ENCODE measurements around the gene ERCC6L2.

ERCC6L2 gene

GRCh38 chr9:95864852-95865580, 10.5 kb upstream of the ERCC6L2 start:
- no peak for DNase-seq

- no peak for DNase-seq
Measured at GRCh38 chr9:95870352-95870751, 5.1 kb upstream of the ERCC6L2 start.

DNA sequence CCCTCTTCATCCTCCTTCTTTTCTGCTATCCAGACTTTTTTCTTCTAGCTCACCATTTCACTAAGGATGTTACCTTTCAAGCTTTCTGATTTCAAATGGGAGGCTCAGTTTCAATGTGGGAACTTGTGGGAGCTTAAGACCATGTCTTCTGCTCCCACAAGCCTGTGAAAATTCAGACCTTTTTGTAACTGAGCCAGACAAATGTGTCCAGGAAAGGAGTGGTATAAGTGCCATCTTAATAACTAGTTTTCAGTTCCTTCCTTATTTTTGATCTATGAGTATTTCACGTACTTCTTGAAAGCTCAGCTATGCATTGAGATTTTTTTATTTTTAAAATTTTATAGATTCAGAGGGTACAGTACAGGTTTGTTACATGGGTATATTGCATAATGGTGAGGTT, 4.6 kb upstream of the ERCC6L2 start:
- no peak for DNase-seq

DNA sequence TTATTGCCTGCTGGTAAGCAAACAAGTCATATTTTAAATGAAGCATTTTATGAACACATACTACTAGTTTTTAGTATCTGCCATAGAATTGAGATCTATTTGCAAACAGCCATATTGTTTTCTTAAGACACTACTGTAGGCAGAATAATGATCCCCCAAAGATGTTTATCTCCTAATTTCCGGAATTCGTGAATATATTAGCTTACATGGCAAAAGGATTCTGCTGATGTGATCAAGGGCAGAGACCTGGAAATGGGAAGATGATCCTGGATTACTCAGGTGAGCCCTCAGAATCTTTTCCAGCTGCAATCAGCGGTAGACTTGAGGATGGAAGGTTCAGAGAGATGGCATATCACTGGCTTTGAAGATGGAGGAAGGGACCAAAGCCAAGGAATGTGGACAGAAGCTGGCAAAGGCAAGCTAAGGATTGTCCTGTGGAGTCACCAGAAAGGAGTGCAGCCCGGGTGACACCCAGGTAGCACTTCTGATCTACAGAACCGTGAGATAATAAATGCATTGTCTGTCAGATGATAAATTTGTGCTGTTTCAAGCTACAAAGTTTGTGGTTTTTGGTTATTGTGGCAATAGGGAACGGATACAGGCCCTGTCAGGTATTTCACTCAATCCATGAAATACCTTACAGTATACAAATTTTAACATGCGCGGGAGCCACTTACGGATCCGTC, 1.0 kb upstream of the ERCC6L2 start:
- DNase-seq, result no peak

GRCh38 chr9:95874989-95875304, 544 bp upstream of the ERCC6L2 start:
- DNase-seq, result peak; percentile 72

- no peak for DNase-seq
Measured at GRCh38 chr9:95876138-95876444, 600 bp downstream of the ERCC6L2 start.

GRCh38 chr9:95876595-95876994, 1.1 kb downstream of the ERCC6L2 start:
- no peak for DNase-seq

DNA sequence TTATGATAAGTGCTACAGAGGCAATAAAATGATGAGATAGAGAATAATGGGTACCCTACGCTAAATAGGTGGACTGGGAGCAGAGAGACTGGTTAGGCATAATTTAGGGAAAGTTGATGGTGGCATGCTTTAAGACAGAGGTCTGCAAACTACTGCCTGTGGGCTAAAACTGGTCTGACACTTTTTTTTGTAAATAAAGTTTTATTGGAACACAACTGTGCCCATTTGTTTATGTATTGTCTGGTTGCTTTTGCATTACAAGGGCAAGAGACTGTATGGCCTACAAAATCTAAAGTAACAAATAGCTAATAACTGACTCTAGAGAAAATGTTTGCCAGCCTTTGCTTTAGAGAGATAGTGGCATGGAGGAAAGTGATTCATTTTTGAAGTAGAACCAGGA, 2.5 kb downstream of the ERCC6L2 start:
- no peak for DNase-seq

DNA sequence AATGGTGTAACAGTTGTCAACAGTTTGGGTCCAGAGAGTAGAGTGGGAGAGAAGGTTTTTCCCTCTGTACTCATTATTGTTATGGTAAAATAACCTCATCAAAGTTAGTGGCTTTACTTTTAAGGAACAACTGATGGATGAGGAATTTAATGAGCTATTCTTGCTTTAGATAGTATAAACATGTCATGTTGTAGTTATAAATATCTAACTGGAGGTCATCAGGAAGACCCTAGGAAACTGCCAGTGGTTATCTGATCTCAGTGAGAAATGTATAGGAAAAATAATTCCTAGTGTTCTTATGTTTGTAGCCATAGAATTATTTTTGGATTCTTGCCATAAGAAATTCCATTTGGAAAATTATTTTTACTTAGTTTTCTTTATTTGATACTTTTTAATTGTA, 4.1 kb downstream of the ERCC6L2 start:
- no peak for DNase-seq

GRCh38 chr9:95880021-95880690, 4.7 kb downstream of the ERCC6L2 start:
- no peak for DNase-seq

DNA sequence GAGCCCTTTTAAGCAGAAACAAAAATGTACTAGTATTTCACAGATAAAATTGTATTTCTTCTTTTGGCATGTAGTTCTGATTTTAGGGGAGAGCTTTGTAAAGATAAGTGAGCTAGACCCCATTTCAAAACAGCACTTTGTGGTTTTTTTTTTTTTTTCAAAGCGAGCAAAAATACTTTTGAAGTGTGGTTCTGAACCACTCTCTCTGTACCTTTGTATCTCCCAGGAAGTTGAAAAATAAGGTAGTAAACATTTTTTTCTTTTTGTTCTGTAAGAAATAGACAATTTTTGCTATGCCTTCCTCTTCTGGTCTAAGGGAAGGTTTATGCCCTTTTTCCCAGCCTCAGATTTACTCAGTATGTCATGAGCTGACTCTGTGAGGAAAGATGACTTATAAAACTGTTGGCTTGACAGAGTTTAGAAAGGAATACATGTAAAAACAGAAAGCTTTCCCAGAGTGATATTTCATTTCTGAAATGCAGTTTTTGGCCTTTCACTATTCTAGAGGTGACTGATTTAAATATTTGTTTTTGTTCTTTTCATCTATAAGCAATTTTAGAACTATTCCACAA, 12.5 kb downstream of the ERCC6L2 start:
- no peak for DNase-seq

GRCh38 chr9:95890594-95890993, 15.1 kb downstream of the ERCC6L2 start:
- no peak for DNase-seq

- no peak for DNase-seq
Measured at GRCh38 chr9:95891067-95891671, 15.7 kb downstream of the ERCC6L2 start.

- no peak for DNase-seq
Measured at GRCh38 chr9:95892690-95893089, 17.2 kb downstream of the ERCC6L2 start.

DNA sequence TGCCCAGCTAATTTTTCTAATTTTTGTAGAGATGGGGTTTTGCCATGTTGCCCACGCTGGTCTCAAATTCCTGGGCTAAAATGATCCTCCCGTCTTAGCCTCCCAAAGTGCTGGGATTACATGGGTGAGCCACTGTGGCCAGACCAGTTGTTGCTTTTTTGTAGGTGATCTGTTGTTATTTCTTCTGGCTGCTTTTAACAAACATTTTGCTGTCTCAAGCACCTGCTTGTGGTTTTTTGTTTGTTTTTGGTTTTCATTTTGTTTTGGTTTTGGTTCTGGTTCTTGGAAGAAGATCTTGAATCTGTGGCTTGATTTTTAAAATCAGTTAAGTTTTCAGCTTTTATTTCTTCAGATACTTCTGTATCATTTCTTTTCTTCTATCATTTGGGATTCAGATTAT, 21.1 kb downstream of the ERCC6L2 start:
- DNase-seq, result no peak

DNA sequence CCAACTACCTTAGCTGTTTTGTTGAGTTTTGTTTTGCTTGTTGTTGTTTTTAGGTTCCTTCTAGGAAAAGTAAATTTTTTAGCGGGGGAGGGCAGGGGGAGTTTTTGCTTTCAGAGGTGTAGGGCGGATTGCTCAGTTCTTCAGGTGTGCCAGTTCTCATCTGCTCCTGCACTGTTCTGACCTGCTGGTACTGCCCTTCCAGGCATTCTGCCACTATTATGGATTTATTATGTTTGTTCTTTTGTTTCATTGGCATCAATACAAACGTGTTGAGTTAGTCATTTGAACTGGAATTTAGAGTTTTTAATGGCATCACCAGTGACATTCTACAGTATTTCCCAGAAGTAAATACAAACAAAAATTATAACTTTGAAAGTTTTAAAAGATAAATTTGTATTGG, 26.0 kb downstream of the ERCC6L2 start:
- no peak for DNase-seq

GRCh38 chr9:95903398-95903797, 27.9 kb downstream of the ERCC6L2 start:
- no peak for DNase-seq

DNA sequence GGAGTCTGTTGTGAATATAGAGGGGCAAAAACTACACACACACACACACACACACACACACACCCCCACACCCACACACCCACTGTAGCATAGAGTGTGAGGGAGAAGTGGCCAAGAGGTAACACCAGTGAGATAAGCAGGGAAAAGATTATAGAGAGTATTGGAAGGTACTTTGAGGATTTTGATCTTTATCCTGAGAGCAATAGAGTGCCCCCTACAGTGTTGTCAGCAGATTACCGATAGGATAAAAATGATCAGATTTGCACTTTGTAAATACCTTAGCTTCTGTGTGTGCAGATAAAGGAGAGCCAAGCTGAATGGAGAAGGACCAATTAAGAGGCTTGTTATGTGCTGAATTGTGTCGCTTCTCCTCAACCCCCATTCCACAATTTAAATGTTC, 32.3 kb downstream of the ERCC6L2 start:
- DNase-seq, result no peak

- DNase-seq, result no peak
Measured at GRCh38 chr9:95910023-95910707, 34.7 kb downstream of the ERCC6L2 start.

DNA sequence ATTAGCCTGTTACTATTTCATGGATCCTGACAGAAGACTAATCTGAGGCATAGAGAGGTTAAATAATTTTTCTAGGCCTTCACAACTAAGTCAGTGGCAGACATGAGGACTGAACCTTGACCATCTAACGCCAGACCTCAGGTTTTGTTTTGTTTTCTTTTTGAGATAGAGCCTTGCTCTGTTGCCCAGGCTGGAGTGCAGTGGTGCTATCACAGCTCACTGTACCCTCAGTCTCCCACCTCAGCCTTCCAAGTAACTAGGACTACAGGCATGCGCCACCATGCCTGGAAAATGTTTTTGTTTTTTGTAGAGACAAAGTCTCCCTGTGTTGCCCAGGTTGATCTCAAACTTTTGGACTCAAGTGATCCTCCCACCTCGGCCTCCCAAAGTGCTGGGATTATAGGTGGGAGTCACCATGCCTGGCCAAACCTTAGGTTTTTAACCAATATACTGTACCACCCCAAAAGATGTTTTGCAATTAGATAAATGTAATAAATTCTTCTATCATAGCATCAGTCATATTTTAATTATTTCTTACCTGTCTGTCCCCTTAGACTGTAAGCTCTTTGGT, 35.4 kb downstream of the ERCC6L2 start:
- no peak for DNase-seq

GRCh38 chr9:95912773-95913172, 37.3 kb downstream of the ERCC6L2 start:
- DNase-seq, result no peak

- DNase-seq, result no peak
Measured at GRCh38 chr9:95920017-95920416, 44.5 kb downstream of the ERCC6L2 start.

DNA sequence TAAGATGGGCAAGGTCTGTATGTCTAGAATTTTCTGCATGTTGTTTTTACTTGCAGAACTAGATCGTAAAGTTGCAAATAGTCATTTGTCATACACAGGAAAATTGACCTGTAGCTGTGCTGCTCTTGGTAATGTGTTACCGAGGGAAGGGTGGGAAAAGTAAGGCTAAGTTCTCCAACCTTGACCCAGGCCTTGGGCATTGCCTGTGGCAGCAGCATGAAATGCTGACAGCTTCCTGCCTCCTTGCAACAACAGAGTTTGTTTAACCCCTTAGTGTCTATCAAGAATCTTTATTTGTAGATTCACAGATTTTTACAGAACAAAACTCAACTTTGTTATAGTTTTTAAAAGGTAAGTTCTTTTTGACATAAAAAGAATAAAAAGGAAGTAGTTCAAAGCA, 48.3 kb downstream of the ERCC6L2 start:
- DNase-seq, result no peak
